Activated CD8-positive, alpha-beta memory T cell treated with anti-CD3 and anti-CD28 coated beads for 1 hour (primary cell): ENCODE data around the gene PTPRN2.
"Not testable (repeated sequence)": the region's sequence is repeated elsewhere in the genome, so short reads cannot be mapped to it uniquely, and the experiment has no call there.

Experiments used
- DNase-seq, 2 donors: peaks; one replicate each; pipeline ENCODE4 v3.0.0-alpha.2; 2020; ENCODE audit warnings: low read depth in 1 of 2; ENCODE audit errors: extremely low read depth in 1 of 2

The PTPRN2 gene

GRCh38 chr7:158473221-158473620, 114.4 kb downstream of the PTPRN2 start:
- DNase-seq, result no peak

GRCh38 chr7:158472596-158472995, 115.0 kb downstream of the PTPRN2 start:
- no peak for DNase-seq

GRCh38 chr7:158471716-158472115, 115.9 kb downstream of the PTPRN2 start:
- DNase-seq, result no peak

DNA sequence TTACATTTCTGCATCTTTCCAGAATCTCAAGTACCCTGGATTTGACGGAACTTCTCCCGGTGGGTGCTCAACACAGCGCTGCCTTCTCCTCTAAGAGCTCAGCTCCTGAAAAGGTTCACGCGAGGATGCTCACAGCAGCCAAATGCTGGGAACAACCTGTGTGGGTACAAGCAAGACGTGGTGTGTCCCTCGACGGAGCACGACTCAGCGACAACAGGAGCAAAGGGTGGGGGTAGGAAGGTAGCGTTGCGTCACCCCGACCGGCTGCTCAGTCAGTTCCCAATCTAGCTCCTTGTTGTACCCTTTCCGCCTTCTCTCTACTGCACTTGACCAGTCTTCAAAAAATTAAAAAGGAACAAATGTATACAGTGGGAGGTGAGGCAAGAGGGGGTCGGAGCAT, 117.3 kb downstream of the PTPRN2 start:
- no peak for DNase-seq

DNA sequence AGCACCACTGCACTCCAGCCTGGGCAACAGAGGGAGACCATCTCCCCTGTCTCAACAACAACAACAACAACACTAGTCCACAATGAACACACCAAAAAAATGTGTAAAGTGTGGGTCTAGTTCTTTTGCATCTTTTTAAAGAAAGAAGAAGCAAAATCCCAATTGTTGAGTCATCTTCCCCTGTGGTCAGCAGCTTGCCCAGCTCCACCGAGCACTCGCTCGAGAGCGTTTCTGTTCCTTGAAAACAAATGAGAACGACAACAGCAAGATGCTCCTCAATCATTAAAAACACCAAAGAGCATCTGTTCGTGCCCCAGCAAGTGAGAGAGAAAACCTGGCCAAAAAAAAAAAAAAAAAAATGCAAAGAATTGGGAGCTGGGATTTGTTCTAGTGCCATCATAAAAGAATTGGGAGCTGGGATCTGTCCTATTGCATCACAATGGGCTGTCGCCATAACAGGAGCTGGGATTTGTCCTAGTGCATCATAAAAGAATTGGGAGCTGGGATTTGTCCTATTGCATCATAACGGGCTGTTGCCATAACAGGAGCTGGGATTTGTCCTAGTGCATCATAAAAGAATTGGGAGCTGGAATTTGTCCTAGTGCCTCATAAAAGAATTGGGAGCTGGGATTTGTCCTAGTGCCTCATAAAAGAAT, 118.1 kb downstream of the PTPRN2 start:
- DNase-seq, result no peak

DNA sequence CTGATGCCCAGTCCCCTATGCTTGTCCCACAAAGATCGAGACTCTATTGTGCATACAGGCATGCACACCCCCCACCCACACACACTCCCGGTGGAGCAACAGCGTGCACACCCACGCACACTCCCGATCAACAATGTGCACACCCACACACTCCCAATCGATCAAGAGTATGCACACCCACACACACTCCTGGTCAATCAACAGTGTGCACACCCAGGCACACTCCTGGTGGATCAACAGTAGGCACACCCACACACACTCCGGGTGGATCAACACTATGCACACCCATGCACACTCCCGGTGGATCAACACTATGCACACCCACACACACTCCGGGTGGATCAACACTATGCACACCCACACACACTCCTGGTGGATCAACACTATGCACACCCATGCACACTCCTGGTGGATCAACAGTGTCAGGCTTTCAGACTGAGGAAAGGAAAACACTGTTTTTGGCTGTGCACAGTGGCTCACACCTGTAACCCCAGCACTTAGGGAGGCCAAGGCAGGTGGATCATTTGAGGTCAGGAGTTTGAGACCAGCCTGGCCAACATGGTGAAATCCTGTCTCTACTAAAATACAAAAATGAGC, 118.8 kb downstream of the PTPRN2 start:
- DNase-seq, result no peak

- DNase-seq, result no peak
Observed at GRCh38 chr7:158468181-158468580, 119.4 kb downstream of the PTPRN2 start.

DNA sequence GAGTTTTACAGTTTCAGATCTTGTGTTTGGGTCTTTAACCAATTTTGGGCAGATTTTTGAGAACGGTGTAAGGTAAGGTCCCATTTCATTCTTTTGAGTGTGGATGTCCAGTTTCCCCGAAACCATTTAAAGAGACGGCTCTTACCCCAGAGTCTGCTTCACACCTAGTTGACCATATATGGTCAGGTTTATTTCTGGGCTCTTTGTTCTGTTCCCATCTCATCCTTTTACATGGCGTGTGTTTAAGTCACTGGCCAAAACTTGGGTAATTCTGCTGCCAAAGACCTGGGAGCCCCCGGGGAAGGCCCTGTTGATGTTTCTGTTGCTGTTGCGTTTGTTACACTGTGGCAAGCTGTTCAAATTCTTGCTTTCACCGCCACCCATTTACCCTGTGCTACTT, 120.1 kb downstream of the PTPRN2 start:
- DNase-seq, result no peak

GRCh38 chr7:158463317-158463716, 124.3 kb downstream of the PTPRN2 start:
- no peak for DNase-seq

DNA sequence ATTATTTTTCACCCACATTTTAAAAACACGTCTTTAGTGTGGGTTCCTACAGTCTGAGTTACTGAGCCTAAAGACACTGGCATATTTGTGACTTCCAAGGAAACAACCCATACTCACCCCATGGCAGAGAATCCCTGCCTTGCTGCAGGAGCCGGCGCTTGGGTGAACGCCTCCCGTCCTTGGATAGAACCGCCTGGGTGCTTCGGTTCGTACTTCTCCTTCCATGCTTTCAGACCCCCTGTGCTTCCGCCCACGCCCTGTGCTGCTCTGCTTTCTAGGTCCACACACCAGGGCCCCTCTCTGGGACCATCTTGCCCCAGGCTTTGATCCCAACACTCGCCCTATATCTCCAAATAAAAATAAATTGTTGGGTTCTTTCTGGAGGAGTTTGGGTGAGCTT, 125.8 kb downstream of the PTPRN2 start:
- no peak for DNase-seq

DNA sequence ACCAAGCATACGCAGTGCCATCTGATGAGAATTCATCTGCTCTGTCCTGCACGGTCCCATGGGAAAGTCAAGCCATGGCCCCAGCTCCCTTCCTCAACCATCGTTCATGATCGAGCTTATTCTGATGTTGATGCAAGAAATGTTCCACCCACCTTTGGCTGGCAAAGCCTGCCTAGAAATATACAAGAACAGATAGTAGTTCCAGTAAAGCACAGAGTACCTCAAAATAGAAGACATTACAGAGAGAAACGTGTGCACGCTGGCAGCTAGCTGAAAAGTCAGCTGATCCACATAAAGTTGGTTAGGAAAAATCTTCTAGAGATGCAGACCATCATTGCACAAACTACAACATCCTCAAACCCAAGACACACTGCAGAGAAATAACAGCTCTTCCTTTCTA, 127.0 kb downstream of the PTPRN2 start:
- DNase-seq, result no peak

DNA sequence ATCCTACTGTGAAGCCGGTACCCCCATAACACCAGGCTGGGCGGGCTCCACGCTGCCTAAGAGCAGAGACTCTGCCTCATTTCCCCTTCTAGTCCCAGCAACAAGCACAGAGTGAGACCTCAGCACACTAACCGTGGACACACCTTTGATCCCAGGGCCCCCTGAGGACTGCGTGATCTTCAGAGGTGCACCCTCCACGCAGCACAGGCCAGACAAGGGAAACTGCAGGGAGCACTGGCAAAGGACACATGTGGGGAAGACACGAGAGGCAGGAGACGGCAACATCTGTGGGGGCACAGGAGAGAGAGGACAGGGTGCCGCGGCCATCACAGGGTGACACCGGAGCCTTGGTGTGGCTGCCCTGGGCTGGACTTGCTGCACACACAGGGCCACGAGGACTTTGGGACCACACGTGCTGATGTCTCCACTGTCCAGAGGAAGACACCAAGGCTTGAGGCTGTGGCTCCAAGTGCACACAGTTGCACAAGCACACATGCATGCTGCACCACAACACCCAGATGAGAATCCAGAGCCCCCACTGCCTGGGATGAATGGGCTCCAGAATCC, 128.8 kb downstream of the PTPRN2 start:
- DNase-seq, result no peak

DNA sequence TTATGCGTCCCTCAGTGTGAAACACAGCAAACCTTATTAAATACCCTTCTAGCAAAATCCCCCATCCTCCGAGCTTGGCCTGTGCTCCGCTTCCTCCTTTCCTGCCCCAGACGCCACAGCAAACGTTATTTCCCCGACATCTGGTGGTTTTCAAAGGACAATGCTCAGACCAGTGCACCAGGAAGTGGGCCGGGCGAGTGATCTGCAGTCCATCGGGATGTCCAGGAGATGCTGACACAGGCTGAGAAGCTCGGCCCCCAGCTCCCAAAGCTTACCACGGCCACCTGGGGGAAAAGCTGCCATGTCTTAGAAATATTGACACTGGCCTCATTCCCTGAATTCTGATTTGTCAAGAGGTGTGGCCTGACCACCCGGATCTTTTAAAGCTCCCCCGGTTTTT, 129.5 kb downstream of the PTPRN2 start:
- DNase-seq, result no peak

DNA sequence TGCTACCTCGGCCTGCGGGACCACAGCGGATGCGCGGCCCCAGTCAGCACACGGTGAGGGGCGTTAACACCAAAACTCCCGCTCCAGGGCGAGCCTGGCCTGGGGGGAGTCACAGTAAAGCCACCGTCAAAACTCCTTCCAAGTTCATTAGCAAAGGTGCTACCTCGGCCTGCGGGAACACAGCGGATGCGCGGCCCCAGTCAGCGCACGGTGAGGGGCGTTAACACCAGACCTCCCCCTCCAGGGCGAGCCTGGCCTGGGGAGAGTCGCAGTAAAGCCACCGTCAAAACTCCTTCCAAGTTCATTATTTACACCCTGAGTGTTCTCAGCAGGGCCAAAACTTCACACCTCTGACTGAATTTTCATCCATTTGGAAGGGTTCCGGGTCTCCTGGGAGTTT, 130.0 kb downstream of the PTPRN2 start:
- not testable (repeated sequence) for DNase-seq

- DNase-seq, result no peak
Observed at GRCh38 chr7:158454631-158455030, 133.0 kb downstream of the PTPRN2 start.

- no peak for DNase-seq
Observed at GRCh38 chr7:158453663-158454062, 134.0 kb downstream of the PTPRN2 start.

- no peak for DNase-seq
Observed at GRCh38 chr7:158452331-158452730, 135.3 kb downstream of the PTPRN2 start.

DNA sequence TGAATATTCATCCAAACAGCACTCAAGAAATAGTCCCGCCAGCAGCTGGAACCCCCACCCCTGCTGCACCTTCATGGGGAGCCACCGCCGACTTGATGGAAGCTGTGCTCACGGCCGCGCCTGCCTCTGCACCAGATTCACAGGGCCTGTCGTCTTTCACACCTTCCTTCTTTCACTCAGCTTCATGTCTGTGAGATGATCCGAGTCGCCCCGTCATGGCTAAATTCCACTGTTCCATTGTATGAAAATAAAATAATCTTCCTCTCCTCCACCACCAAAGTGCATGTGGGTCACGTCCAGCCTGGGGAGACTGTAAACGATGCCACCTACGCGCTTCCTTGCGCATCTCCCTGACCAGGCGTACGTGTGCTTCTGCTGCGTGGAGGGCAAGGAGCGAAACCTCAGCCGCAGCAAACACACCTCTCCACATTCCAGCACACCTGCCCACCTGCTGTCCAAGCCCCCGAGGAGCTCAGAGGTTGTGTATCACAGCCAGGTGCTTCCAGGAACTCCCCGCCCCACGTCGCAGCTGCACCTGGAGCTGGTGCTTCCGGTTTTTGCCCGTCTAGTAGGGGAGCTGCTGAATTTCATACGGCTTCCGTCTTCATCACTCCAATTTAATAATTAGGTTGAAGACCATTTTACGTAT, 137.0 kb downstream of the PTPRN2 start:
- no peak for DNase-seq

GRCh38 chr7:158449942-158450341, 137.7 kb downstream of the PTPRN2 start:
- DNase-seq, result no peak

DNA sequence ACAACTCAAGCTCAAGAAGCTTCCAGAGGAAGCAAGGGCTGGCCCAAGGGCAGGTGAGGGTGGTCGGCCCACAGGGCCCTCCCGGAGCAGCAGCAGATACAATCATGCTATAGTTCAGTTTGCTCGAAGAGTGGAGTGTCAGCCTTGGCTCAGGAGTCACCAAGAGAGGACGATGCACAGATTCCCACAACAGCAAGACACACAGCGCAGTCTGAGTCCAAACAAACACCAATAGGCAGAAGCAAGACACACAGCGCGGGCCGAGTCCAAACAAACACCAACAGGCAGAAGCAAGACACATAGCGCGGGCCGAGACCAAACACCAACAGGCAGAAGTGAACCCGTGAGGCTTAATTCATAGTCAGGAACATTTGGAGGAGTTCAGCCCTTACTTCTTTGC, 138.4 kb downstream of the PTPRN2 start:
- no peak for DNase-seq

- no peak for DNase-seq
Observed at GRCh38 chr7:158448430-158449100, 139.1 kb downstream of the PTPRN2 start.
